ENCODE data around the gene UGT1A5.

The UGT1A5 gene

DNA sequence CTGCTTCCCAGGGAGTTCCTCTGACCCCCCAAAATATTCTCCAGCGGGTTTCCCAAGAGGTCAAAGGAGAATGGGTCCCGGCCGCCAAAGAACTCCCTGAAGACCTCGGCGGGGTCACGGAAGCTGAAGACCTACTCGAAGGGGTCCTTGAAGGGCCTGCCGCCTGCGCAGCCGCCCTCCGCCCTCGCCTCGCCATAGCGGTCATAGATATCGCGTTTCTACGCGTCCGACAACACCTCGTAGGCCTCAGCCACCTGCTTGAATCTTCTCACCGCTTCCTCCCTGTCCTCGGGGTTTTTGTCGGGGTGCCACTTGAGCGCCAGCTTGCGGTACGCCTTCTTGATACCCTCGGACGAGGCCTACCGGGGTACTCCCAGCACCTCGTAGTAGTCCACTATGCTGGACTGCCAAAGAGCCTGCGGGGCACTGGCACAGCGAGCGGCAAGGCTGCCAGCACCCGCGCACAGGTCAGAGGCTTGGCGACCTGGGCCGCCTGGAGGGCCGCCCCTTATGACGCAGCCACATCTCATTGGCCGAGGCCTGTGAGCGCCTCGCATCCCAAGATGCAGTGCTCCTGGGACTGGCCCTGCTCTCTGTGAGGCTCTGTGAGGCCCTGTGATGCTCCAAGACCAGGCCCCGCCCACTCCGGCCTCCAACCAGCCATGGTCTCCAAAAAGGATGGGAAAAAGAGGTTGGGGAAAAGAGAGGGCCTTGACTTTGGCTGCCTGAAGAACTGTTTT, 42.3 kb downstream of the UGT1A5 start (continued):
- TF ChIP-seq GLI4 (tag by site-specific recombination; IDR thresholded peaks at IDR 0.05) (no peak), ZNF404 (tag by site-specific recombination; IDR thresholded peaks at IDR 0.05) (no peak), ZXDB (tag by site-specific recombination; IDR thresholded peaks at IDR 0.05) (no peak), ZNF350 (tag by site-specific recombination; IDR thresholded peaks at IDR 0.05) (no peak), ZNF549 (tag by site-specific recombination; IDR thresholded peaks at IDR 0.05) (no peak)
- TF ChIP-seq, protein P1, sequence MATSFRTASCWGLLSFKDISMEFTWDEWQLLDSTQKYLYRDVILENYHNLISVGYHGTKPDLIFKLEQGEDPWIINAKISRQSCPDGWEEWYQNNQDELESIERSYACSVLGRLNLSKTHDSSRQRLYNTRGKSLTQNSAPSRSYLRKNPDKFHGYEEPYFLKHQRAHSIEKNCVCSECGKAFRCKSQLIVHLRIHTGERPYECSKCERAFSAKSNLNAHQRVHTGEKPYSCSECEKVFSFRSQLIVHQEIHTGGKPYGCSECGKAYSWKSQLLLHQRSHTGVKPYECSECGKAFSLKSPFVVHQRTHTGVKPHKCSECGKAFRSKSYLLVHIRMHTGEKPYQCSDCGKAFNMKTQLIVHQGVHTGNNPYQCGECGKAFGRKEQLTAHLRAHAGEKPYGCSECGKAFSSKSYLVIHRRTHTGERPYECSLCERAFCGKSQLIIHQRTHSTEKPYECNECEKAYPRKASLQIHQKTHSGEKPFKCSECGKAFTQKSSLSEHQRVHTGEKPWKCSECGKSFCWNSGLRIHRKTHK (tag by site-specific recombination; IDR thresholded peaks at IDR 0.05), result no peak
- TF ChIP-seq, protein P2, sequence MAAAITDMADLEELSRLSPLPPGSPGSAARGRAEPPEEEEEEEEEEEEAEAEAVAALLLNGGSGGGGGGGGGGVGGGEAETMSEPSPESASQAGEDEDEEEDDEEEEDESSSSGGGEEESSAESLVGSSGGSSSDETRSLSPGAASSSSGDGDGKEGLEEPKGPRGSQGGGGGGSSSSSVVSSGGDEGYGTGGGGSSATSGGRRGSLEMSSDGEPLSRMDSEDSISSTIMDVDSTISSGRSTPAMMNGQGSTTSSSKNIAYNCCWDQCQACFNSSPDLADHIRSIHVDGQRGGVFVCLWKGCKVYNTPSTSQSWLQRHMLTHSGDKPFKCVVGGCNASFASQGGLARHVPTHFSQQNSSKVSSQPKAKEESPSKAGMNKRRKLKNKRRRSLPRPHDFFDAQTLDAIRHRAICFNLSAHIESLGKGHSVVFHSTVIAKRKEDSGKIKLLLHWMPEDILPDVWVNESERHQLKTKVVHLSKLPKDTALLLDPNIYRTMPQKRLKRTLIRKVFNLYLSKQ (tag by site-specific recombination; IDR thresholded peaks at IDR 0.05; ENCODE audit: borderline replicate concordance), result no peak
- TF ChIP-seq, protein P3, sequence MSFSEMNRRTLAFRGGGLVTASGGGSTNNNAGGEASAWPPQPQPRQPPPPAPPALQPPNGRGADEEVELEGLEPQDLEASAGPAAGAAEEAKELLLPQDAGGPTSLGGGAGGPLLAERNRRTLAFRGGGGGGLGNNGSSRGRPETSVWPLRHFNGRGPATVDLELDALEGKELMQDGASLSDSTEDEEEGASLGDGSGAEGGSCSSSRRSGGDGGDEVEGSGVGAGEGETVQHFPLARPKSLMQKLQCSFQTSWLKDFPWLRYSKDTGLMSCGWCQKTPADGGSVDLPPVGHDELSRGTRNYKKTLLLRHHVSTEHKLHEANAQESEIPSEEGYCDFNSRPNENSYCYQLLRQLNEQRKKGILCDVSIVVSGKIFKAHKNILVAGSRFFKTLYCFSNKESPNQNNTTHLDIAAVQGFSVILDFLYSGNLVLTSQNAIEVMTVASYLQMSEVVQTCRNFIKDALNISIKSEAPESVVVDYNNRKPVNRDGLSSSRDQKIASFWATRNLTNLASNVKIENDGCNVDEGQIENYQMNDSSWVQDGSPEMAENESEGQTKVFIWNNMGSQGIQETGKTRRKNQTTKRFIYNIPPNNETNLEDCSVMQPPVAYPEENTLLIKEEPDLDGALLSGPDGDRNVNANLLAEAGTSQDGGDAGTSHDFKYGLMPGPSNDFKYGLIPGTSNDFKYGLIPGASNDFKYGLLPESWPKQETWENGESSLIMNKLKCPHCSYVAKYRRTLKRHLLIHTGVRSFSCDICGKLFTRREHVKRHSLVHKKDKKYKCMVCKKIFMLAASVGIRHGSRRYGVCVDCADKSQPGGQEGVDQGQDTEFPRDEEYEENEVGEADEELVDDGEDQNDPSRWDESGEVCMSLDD (tag by site-specific recombination; IDR thresholded peaks at IDR 0.05), result no peak

DNA sequence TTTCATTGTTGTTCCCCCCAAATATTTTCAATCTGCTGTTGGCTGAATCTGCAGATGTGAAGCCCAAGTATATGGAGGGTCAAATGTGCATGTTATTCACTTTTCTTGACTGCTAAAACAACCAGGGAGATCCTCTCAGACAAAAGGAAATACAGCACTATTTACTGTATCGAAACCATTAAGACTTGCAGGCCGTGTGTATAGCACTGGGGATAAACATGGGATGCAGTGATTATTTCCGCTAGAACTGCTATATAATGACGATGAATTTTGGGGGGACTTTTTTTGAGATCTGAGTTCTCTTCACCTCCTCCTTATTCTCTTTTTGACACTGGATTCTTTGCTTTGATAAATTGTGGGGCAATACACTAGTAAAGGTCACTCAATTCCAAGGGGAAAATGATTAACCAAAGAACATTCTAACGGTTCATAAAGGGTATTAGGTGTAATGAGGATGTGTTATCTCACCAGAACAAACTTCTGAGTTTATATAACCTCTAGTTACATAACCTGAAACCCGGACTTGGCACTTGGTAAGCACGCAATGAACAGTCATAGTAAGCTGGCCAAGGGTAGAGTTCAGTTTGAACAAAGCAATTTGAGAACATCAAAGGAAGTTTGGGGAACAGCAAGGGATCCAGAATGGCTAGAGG, 43.8 kb downstream of the UGT1A5 start:
- Histone ChIP-seq H3K36me3 (ENCODE audit: control insufficient read depth in 2 of 2, insufficient read depth in 1 of 2, low read length in 2 of 2) (no peaks in the 10 kb centered on the region), H3K4me3 (ENCODE audit: low read depth, low read length) (no peak overlapping the region), H3K9me3 (ENCODE audit: control insufficient read depth, insufficient read depth, low read depth, low read length) (no peaks in the 10 kb centered on the region), H3K4me1 (ENCODE audit: control insufficient read depth, insufficient read depth, low read length) (no peaks in the 10 kb centered on the region), H3K27ac (ENCODE audit: extremely low read depth, low read depth, low read length) (no peak overlapping the region)
- ChIA-PET CTCF (no interaction called here), POLR2A (no interaction called here)
- TF ChIP-seq, protein P4, sequence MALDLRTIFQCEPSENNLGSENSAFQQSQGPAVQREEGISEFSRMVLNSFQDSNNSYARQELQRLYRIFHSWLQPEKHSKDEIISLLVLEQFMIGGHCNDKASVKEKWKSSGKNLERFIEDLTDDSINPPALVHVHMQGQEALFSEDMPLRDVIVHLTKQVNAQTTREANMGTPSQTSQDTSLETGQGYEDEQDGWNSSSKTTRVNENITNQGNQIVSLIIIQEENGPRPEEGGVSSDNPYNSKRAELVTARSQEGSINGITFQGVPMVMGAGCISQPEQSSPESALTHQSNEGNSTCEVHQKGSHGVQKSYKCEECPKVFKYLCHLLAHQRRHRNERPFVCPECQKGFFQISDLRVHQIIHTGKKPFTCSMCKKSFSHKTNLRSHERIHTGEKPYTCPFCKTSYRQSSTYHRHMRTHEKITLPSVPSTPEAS (tag by site-specific recombination; IDR thresholded peaks at IDR 0.05), result no peak
- TF ChIP-seq ZNF354C (tag by site-specific recombination; IDR thresholded peaks at IDR 0.05; ENCODE audit: borderline replicate concordance, low read depth) (no peak), RBAK (tag by site-specific recombination; IDR thresholded peaks at IDR 0.05) (no peak), ZNF223 (tag by site-specific recombination; IDR thresholded peaks at IDR 0.05) (no peak), ZNF658 (tag by site-specific recombination; IDR thresholded peaks at IDR 0.05) (no peak), ZNF510 (tag by site-specific recombination; IDR thresholded peaks at IDR 0.05; ENCODE audit: insufficient replicate concordance) (no peak), ZNF600 (tag by site-specific recombination; IDR thresholded peaks at IDR 0.05) (no peak), ZNF571 (tag by site-specific recombination; IDR thresholded peaks at IDR 0.05) (no peak), ZNF837 (tag by site-specific recombination; IDR thresholded peaks at IDR 0.05) (no peak), ZNF776 (tag by site-specific recombination; IDR thresholded peaks at IDR 0.05; ENCODE audit: borderline replicate concordance) (no peak), ZNF621 (tag by site-specific recombination; IDR thresholded peaks at IDR 0.05) (no peak), YY1 (tag by site-specific recombination; IDR thresholded peaks at IDR 0.05) (no peak), YY2 (tag by site-specific recombination; IDR thresholded peaks at IDR 0.05) (no peak), ZEB2 (tag by site-specific recombination; IDR thresholded peaks at IDR 0.05) (no peak)
- TF ChIP-seq, protein P5, sequence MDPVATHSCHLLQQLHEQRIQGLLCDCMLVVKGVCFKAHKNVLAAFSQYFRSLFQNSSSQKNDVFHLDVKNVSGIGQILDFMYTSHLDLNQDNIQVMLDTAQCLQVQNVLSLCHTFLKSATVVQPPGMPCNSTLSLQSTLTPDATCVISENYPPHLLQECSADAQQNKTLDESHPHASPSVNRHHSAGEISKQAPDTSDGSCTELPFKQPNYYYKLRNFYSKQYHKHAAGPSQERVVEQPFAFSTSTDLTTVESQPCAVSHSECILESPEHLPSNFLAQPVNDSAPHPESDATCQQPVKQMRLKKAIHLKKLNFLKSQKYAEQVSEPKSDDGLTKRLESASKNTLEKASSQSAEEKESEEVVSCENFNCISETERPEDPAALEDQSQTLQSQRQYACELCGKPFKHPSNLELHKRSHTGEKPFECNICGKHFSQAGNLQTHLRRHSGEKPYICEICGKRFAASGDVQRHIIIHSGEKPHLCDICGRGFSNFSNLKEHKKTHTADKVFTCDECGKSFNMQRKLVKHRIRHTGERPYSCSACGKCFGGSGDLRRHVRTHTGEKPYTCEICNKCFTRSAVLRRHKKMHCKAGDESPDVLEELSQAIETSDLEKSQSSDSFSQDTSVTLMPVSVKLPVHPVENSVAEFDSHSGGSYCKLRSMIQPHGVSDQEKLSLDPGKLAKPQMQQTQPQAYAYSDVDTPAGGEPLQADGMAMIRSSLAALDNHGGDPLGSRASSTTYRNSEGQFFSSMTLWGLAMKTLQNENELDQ (tag by site-specific recombination; IDR thresholded peaks at IDR 0.05; ENCODE audit: low read depth), result no peak
- TF ChIP-seq, protein P6, sequence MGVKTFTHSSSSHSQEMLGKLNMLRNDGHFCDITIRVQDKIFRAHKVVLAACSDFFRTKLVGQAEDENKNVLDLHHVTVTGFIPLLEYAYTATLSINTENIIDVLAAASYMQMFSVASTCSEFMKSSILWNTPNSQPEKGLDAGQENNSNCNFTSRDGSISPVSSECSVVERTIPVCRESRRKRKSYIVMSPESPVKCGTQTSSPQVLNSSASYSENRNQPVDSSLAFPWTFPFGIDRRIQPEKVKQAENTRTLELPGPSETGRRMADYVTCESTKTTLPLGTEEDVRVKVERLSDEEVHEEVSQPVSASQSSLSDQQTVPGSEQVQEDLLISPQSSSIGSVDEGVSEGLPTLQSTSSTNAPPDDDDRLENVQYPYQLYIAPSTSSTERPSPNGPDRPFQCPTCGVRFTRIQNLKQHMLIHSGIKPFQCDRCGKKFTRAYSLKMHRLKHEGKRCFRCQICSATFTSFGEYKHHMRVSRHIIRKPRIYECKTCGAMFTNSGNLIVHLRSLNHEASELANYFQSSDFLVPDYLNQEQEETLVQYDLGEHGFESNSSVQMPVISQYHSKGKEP (tag by site-specific recombination; IDR thresholded peaks at IDR 0.05), result no peak

Measured in HEK293 (cell line).